HepG2 (cell line): ENCODE results near the gene ARID5B. TPM values are rescaled to one million over a fixed set of nuclear protein-coding genes. Genes with fewer than 3 reads are reported as not detected.

Experiments used
- ATAC-seq: fragments of 200-7000 bp; cut with Tn5 transposase; 3 replicates; pipeline ENCODE4 v1.9.1; 2020; ENCODE audit warnings: mild to moderate bottlenecking, moderate library complexity
- BruUV-seq: library from RNA; stranded (reverse); fragments of 400-500 nt; replicated peaks from 2 replicates; lab custom pipeline; 2021; lab: Mats Ljungman, UMichigan
- CTCF ChIA-PET: fragments of 300-600 bp; formaldehyde crosslinking; extraction: SDS; loops from one replicate; lab custom pipeline; 2021; ENCODE audit warnings: low total read pairs, inconsistent platforms, low intra/inter-chr PET ratio; lab: Yijun Ruan, JAX
- POLR2A ChIA-PET: fragments of 350-600 bp; sonication (Branson Sonifier 250); formaldehyde crosslinking; loops from one replicate; lab custom pipeline; 2020; ENCODE audit warnings: antibody characterized with exemption, inconsistent platforms; lab: Yijun Ruan, JAX
- DNase-seq: peaks from one replicate; pipeline ENCODE4 v3.0.0-alpha.2; 2015; ENCODE audit warnings: low spot score
- FAIRE-seq: peaks from 3 replicates; lab custom pipeline; 2011; peaks lifted over from hg19 to GRCh38; lab: Jason Lieb, UNC
- H2AFZ ChIP-seq: one replicate; pipeline ENCODE4 v1.6.1; 2011; ENCODE audit warnings: low read length, inconsistent platforms
- H3K27ac ChIP-seq: fragments of 300-600 bp; 3 replicates; pipeline ENCODE4 v1.8.0; 2011; ENCODE audit warnings: mixed run types, mild to moderate bottlenecking, mixed read lengths, low read length, inconsistent platforms; ENCODE audit not compliant: insufficient read depth; ENCODE audit errors: extremely low read length
- H3K27me3 ChIP-seq, 2 experiments: fragments of 200-600 bp in 1 of 2; 2 replicates in 1 of 2; 3 replicates in 1 of 2; pipeline versions ENCODE4 v1.6.0 to v1.8.0; 2011; ENCODE audit warnings: low read length in 2 of 2, mild to moderate bottlenecking in 2 of 2, moderate library complexity in 2 of 2, inconsistent platforms in 1 of 2; ENCODE audit not compliant: insufficient read depth in 2 of 2, control insufficient read depth in 1 of 2
- H3K36me3 ChIP-seq, 2 experiments: fragments of 200-600 bp in 1 of 2; replicated peaks in 1 of 2; 2 replicates in 1 of 2; 3 replicates in 1 of 2; pipeline versions ENCODE4 v1.5.1 to v1.8.0; 2011; ENCODE audit warnings: low read length in 2 of 2, inconsistent platforms in 1 of 2; ENCODE audit not compliant: insufficient read depth in 2 of 2, control insufficient read depth in 1 of 2
- H3K4me1 ChIP-seq: 2 replicates; pipeline ENCODE4 v1.5.1; 2012; ENCODE audit warnings: low read length, inconsistent platforms; ENCODE audit not compliant: insufficient read depth
- H3K4me2 ChIP-seq: 2 replicates; pipeline ENCODE4 v1.6.0; 2011; ENCODE audit warnings: low read depth, low read length, inconsistent platforms
- H3K4me3 ChIP-seq, 3 experiments: fragments of 200-600 bp in 1 of 3; sonication (generic), shearing (Covaris generic) in 1 of 3; replicated peaks in 1 of 3; 2 replicates each; pipeline ENCODE4 v1.5.1; 2011 to 2016; ENCODE audit warnings: low read length in 3 of 3, inconsistent platforms in 2 of 3, low read depth in 2 of 3, mild to moderate bottlenecking in 2 of 3, control low read depth in 1 of 3, mixed read lengths in 1 of 3; ENCODE audit not compliant: insufficient read depth in 1 of 3
- H3K79me2 ChIP-seq: one replicate; pipeline ENCODE4 v1.6.1; 2011; ENCODE audit warnings: low read length, inconsistent platforms; ENCODE audit not compliant: insufficient read depth
- H3K9ac ChIP-seq: 2 replicates; pipeline ENCODE4 v1.6.0; 2011; ENCODE audit warnings: mild to moderate bottlenecking, low read depth, low read length, inconsistent platforms; ENCODE audit not compliant: insufficient read depth
- H3K9me3 ChIP-seq: 2 replicates; pipeline ENCODE4 v1.5.1; 2012; ENCODE audit warnings: mild to moderate bottlenecking, low read length
- H4K20me1 ChIP-seq: 2 replicates; pipeline ENCODE4 v1.6.0; 2011; ENCODE audit warnings: inconsistent platforms, mild to moderate bottlenecking, low read length, moderate library complexity; ENCODE audit not compliant: insufficient read depth
- ATF6 ChIP-seq: sonication (generic); formaldehyde crosslinking; conservative IDR thresholded peaks from 2 replicates; pipeline ENCODE4 v1.4.0; 2020; ENCODE audit warnings: missing genetic modification reagents
- CTCF ChIP-seq: sonication (generic); formaldehyde crosslinking; IDR thresholded peaks from 2 replicates; pipeline ENCODE4 v1.5.0; 2020; ENCODE audit warnings: mild to moderate bottlenecking, missing genetic modification reagents, moderate library complexity
- MAFF ChIP-seq: IDR thresholded peaks from 2 replicates; pipeline ENCODE4 v1.6.1; 2011; ENCODE audit warnings: low read depth, low read length, improper control_type of control experiment
- NR2F1 ChIP-seq, 2 experiments: fragments of 450-650 bp in 1 of 2; formaldehyde crosslinking in 1 of 2; IDR thresholded peaks; 2 replicates each; pipeline versions ENCODE4 v1.5.0 to v1.6.1; 2016 to 2020; ENCODE audit warnings: mild to moderate bottlenecking in 1 of 2, missing compliant biosample characterization in 1 of 2, missing genetic modification reagents in 1 of 2, moderate library complexity in 1 of 2
- WGBS: methylation state at CpG from one replicate; pipeline ENCODE4 v1.1.6; 2017; ENCODE audit warnings: low lambda C conversion rate; 5-methylcytosine and 5-hydroxymethylcytosine counted together
- in situ Hi-C: cut with HindIII; loops from 2 replicates; pipeline ENCODE4 v1.10.0; 2017; ENCODE audit warnings: low pct_unique_long_range_greater_than_20kb; ENCODE audit not compliant: extremely low pct_ligation_motif_present
- intact Hi-C: fragments of 100-400 bp; cut with micrococcal nuclease; formaldehyde crosslinking; loops from one replicate; pipeline ENCODE4 v1.10.0; 2022; ENCODE audit not compliant: unreplicated experiment
- polyA plus RNA-seq, 8 experiments: library from polyadenylated mRNA; depleted of rRNA in 3 of 8; stranded (reverse) in 7 of 8; unstranded in 1 of 8; fragments of >200 nt; fragmentation: Illumina TruSeq in 4 of 8; extraction: Trizol in 4 of 8; gene quantifications; 2 replicates each; pipeline versions ENCODE4 v1.2.1 to v1.2.3, GENCODE V29; 2011 to 2016; ENCODE audit warnings: low read depth in 4 of 8, missing spikeins in 1 of 8, mixed read lengths in 1 of 8; ENCODE audit not compliant: insufficient read depth in 1 of 8
- total RNA-seq, 5 experiments: library from RNA; depleted of rRNA; stranded (reverse); fragments of >200 nt; fragmentation: Illumina TruSeq; extraction: Trizol; gene quantifications; 2 replicates each; pipeline ENCODE4 v1.2.3, GENCODE V29; 2016; ENCODE audit warnings: low read depth in 1 of 5

The ARID5B gene
- total and polyA plus RNA-seq, 2 of the 13 experiments (the other 11 are each of a cell fraction or from before 2014, with no cell fraction given) = 6.2 to 21.1 TPM

- H2AFZ ChIP-seq = no peak overlapping the region
- no peak overlapping the region for H3K27ac ChIP-seq
- intact Hi-C loops = no loop called here
- FAIRE-seq (no peak), ATAC-seq (no peak), DNase-seq (no peak)
- ChIA-PET CTCF (no interaction called here), POLR2A (interaction anchor here (0.8 to 1.4 kb wide), 2 partner anchors 57 to 142 kb away, joined by 3 to 5 read pairs; no protein-coding TSS in a partner anchor)
- H4K20me1 ChIP-seq = peaks cover 7% of the 10 kb centered on the region
- in situ Hi-C loops = loop anchor here (10.0 kb wide), 1 partner anchor 348 kb away; no protein-coding TSS in a partner anchor
- 93% methylated on average over 2 of the region's 2 CpGs for WGBS
- no peak overlapping the region for H3K9ac ChIP-seq
- peaks cover 88% of the 10 kb centered on the region for H3K79me2 ChIP-seq
- H3K27me3 ChIP-seq = no peaks in the 10 kb centered on the region; a peak in 1 of 5 replicates
- H3K9me3 ChIP-seq = no peaks in the 10 kb centered on the region
- peaks cover 54% of the 10 kb centered on the region for H3K4me1 ChIP-seq
- no peak overlapping the region for H3K4me3 ChIP-seq
- TF ChIP-seq CTCF (CRISPR knock-in tag) (no peak), ATF6 (no peak), MAFF (no peak)
- H3K4me2 ChIP-seq = no peak overlapping the region
- H3K36me3 ChIP-seq = peaks cover 0 to 7% of the 10 kb centered on the region in 2 experiments; a peak in 2 of 5 replicates
- BruUV-seq = no TSS peak
Measured at GRCh38 chr10:61907011-61907410, 5.5 kb downstream of the ARID5B start.

- no peaks in the 10 kb centered on the region for H3K9me3 ChIP-seq
- FAIRE-seq = no peak
- BruUV-seq = no TSS peak
- peaks cover 8% of the 10 kb centered on the region for H4K20me1 ChIP-seq
- H3K4me3 ChIP-seq = no peak overlapping the region
- H3K4me1 ChIP-seq = peaks cover 55% of the 10 kb centered on the region
- peaks cover 0 to 7% of the 10 kb centered on the region in 2 experiments; a peak in 2 of 5 replicates for H3K36me3 ChIP-seq
- H3K79me2 ChIP-seq = peaks cover 85% of the 10 kb centered on the region
- no peak overlapping the region for H3K27ac ChIP-seq
- H3K4me2 ChIP-seq = no peak overlapping the region
- no peaks in the 10 kb centered on the region; a peak in 1 of 5 replicates for H3K27me3 ChIP-seq
- ChIA-PET CTCF (no interaction called here), POLR2A (interaction anchor here (0.8 kb wide), 1 partner anchor 141 kb away, joined by 3 read pairs; no protein-coding TSS in a partner anchor)
- no peak overlapping the region for H2AFZ ChIP-seq
- WGBS = 96% methylated on average over 3 of the region's 3 CpGs
- no peak for DNase-seq
- ATAC-seq = no peak
- in situ Hi-C loops = loop anchor here (10.0 kb wide), 1 partner anchor 347 kb away; no protein-coding TSS in a partner anchor
- intact Hi-C loops = no loop called here
- H3K9ac ChIP-seq = no peak overlapping the region
- no peak for TF ChIP-seq NR2F1 (CRISPR knock-in tag; IDR thresholded peaks at IDR 0.05)
Measured at GRCh38 chr10:61907587-61907986, 6.1 kb downstream of the ARID5B start.
